ENCODE measurements around the gene TNFSF9.

DNA sequence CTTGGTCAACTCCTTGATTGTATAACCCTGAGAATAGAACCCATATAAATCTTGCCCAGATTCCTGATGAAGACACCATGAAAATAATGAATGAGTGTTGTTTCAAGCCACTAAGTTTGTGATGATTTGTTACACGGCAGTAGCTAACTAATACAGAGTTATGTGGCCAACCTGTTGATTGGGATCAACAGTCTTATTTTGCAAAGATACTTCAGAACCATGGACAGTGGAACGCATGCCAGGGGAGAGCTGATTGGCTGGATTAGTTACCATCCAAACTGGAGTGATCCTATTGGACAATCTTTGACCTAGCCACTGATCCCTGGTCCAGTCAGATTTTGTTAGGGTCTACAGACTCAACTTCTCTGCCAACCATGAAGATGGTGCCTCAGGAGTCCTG, 33.6 kb downstream of the TNFSF9 start:
- TF ChIP-seq CTCF (IDR thresholded peaks at IDR 0.05) (no peak), POLR2A (IDR thresholded peaks at IDR 0.05) (no peak), POLR2AphosphoS5 (IDR thresholded peaks at IDR 0.05) (no peak)
